Small intestine (tissue), 7 donors: ENCODE data around the gene LPCAT3. TPM values are rescaled to one million over a fixed set of nuclear protein-coding genes. Genes with fewer than 3 reads are reported as not detected.
"Not testable (repeated sequence)": the region's sequence is repeated elsewhere in the genome, so short reads cannot be mapped to it uniquely, and the experiment has no call there.

Experiments used
- DNase-seq, 2 donors: peaks; one replicate each; pipeline versions ENCODE4 v3.0.0 to v3.0.0-alpha.2; 2013
- FAIRE-seq: peaks from 2 replicates; lab custom pipeline; 2012; peaks lifted over from hg19 to GRCh38; lab: Jason Lieb, UNC
- H3K27ac ChIP-seq, 3 donors: one replicate each; pipeline ENCODE4 v1.5.1; 2013; ENCODE audit warnings: low read length in 2 of 3, mild to moderate bottlenecking in 2 of 3, control low read depth in 1 of 3, inconsistent platforms in 1 of 3, low read depth in 1 of 3, moderate library complexity in 1 of 3
- H3K27me3 ChIP-seq, 3 donors: one replicate each; pipeline ENCODE4 v1.6.1; 2013; ENCODE audit warnings: low read length in 3 of 3, inconsistent platforms in 1 of 3; ENCODE audit not compliant: control insufficient read depth in 3 of 3, insufficient read depth in 3 of 3
- H3K36me3 ChIP-seq, 3 donors: one replicate each; pipeline ENCODE4 v1.6.1; 2013; ENCODE audit warnings: low read length in 3 of 3, inconsistent platforms in 1 of 3, low read depth in 1 of 3, mild to moderate bottlenecking in 1 of 3, moderate library complexity in 1 of 3; ENCODE audit not compliant: control insufficient read depth in 3 of 3, insufficient read depth in 2 of 3
- H3K4me1 ChIP-seq, 3 donors: one replicate each; pipeline ENCODE4 v1.6.1; 2013; ENCODE audit warnings: low read length in 2 of 3, inconsistent platforms in 1 of 3, low read depth in 1 of 3, mild to moderate bottlenecking in 1 of 3, moderate library complexity in 1 of 3; ENCODE audit not compliant: control insufficient read depth in 3 of 3, insufficient read depth in 2 of 3
- H3K4me3 ChIP-seq, 3 donors: one replicate each; pipeline ENCODE4 v1.5.1; 2013; ENCODE audit warnings: low read length in 3 of 3, control low read depth in 1 of 3, inconsistent platforms in 1 of 3, low read depth in 1 of 3, mild to moderate bottlenecking in 1 of 3, moderate library complexity in 1 of 3
- H3K9me3 ChIP-seq, 2 donors: one replicate each; pipeline ENCODE4 v1.6.1; 2013; ENCODE audit warnings: low read depth in 1 of 2, low read length in 1 of 2; ENCODE audit not compliant: control insufficient read depth in 2 of 2, insufficient read depth in 1 of 2
- WGBS, 3 donors: extraction: QIAGEN DNeasy Blood & Tissue Kit; methylation state at CpG; one replicate each; pipeline ENCODE4 v1.1.7; 2013; 5-methylcytosine and 5-hydroxymethylcytosine counted together
- polyA plus RNA-seq, 4 donors: library from polyadenylated mRNA; stranded (reverse) in 3 of 4; unstranded in 1 of 4; fragments of 200-250 nt in 3 of 4; fragments of 120-200 nt in 1 of 4; gene quantifications; one replicate each; pipeline versions ENCODE4 v1.2.1 to v1.2.3, GENCODE V29; 2013
- donor health status: healthy with polysubstance abuse.
- donor health status: control.
- donor health status: control.
- donor health status: Bipolar disorder and iron deficiency.
- donor health status: healthy.

LPCAT3 gene
- polyA plus RNA-seq, 4 donors: 67.8 to 95.9 (median 77.3) TPM

GRCh38 chr12:7015555-7016370, 2.5 kb downstream of the LPCAT3 start:
- Histone ChIP-seq H3K4me1 (peaks cover 4 to 34% (median 8%) of the 10 kb centered on the region in 3 donors), H3K4me3 (peak overlapping the region in 1 of 3 donors; percentile 95), H3K36me3 (peaks cover 4 to 14% (median 8%) of the 10 kb centered on the region in 3 donors), H3K27me3 (no peaks in the 10 kb centered on the region), H3K9me3 (no peaks in the 10 kb centered on the region), H3K27ac (no peak overlapping the region)
- DNase-seq: no peak
- FAIRE-seq: no peak
- WGBS, 3 donors: 34 to 67% (median 52%) methylated on average over 6 of the region's 6 CpGs

GRCh38 chr12:7013101-7013500, 5.2 kb downstream of the LPCAT3 start:
- 87 to 93% (median 89%) methylated on average over 3 of the region's 3 CpGs for WGBS, 3 donors
- Histone ChIP-seq H3K27me3 (no peaks in the 10 kb centered on the region), H3K27ac (no peak overlapping the region), H3K36me3 (peaks cover 4 to 24% (median 10%) of the 10 kb centered on the region in 3 donors), H3K9me3 (no peaks in the 10 kb centered on the region), H3K4me1 (peaks cover 7 to 24% (median 8%) of the 10 kb centered on the region in 3 donors), H3K4me3 (no peak overlapping the region)
- DNase-seq (no peak), FAIRE-seq (no peak)

GRCh38 chr12:7012024-7012607, 6.2 kb downstream of the LPCAT3 start:
- Histone ChIP-seq H3K4me1 (peaks cover 7 to 24% (median 8%) of the 10 kb centered on the region in 3 donors), H3K36me3 (peaks cover 4 to 25% (median 10%) of the 10 kb centered on the region in 3 donors), H3K4me3 (no peak overlapping the region), H3K9me3 (no peaks in the 10 kb centered on the region), H3K27me3 (no peaks in the 10 kb centered on the region), H3K27ac (peak overlapping the region in 1 of 3 donors; percentile 34)
- DNase-seq (peak; percentile 31 to 50), FAIRE-seq (no peak)
- 30 to 76% (median 55%) methylated on average over 4 of the region's 4 CpGs for WGBS, 3 donors

- not testable (repeated sequence) for H3K27ac ChIP-seq, FAIRE-seq, H3K27me3 ChIP-seq, H3K9me3 ChIP-seq, DNase-seq, H3K4me3 ChIP-seq
- H3K4me1 ChIP-seq: peaks cover 7 to 20% (median 8%) of the 10 kb centered on the region in 3 donors
- H3K36me3 ChIP-seq: peaks cover 4 to 28% (median 10%) of the 10 kb centered on the region in 3 donors
- 73 to 84% (median 83%) methylated on average over 4 of the region's 4 CpGs for WGBS, 3 donors
Observed at GRCh38 chr12:7011398-7011797, 6.9 kb downstream of the LPCAT3 start.

- H3K4me3 ChIP-seq: no peak overlapping the region
- no peaks in the 10 kb centered on the region for H3K27me3 ChIP-seq
- H3K36me3 ChIP-seq: peaks cover 4 to 33% (median 10%) of the 10 kb centered on the region in 3 donors
- no peak overlapping the region for H3K27ac ChIP-seq
- FAIRE-seq (no peak), DNase-seq (no peak)
- H3K9me3 ChIP-seq: no peaks in the 10 kb centered on the region
- peaks cover 3 to 12% (median 8%) of the 10 kb centered on the region in 3 donors for H3K4me1 ChIP-seq
Observed at GRCh38 chr12:7009512-7009911, 8.8 kb downstream of the LPCAT3 start.

- no peaks in the 10 kb centered on the region for H3K27me3 ChIP-seq
- FAIRE-seq: no peak
- no peak overlapping the region for H3K27ac ChIP-seq
- peaks cover 3 to 12% (median 6%) of the 10 kb centered on the region in 3 donors for H3K4me1 ChIP-seq
- WGBS, 3 donors: 89 to 92% (median 90%) methylated on average over 2 of the region's 2 CpGs
- no peaks in the 10 kb centered on the region for H3K9me3 ChIP-seq
- H3K4me3 ChIP-seq: no peak overlapping the region
- no peak for DNase-seq
- peaks cover 2 to 33% (median 10%) of the 10 kb centered on the region in 3 donors for H3K36me3 ChIP-seq
Observed at GRCh38 chr12:7008864-7009263, 9.4 kb downstream of the LPCAT3 start.

GRCh38 chr12:7006639-7007038, 11.6 kb downstream of the LPCAT3 start:
- FAIRE-seq: no peak
- peaks cover 0 to 3% (median 0%) of the 10 kb centered on the region in 3 donors for H3K4me1 ChIP-seq
- peaks cover 2 to 29% (median 2%) of the 10 kb centered on the region in 3 donors for H3K36me3 ChIP-seq
- no peak overlapping the region for H3K27ac ChIP-seq
- no peak for DNase-seq
- 87 to 89% (median 88%) methylated on average over 3 of the region's 3 CpGs for WGBS, 3 donors
- no peak overlapping the region for H3K4me3 ChIP-seq
- no peaks in the 10 kb centered on the region for H3K27me3 ChIP-seq
- H3K9me3 ChIP-seq: no peaks in the 10 kb centered on the region

- Histone ChIP-seq H3K4me3 (no peak overlapping the region), H3K9me3 (no peaks in the 10 kb centered on the region), H3K4me1 (peaks cover 0 to 3% (median 0%) of the 10 kb centered on the region in 3 donors), H3K27ac (no peak overlapping the region), H3K36me3 (peaks cover 1 to 24% (median 3%) of the 10 kb centered on the region in 3 donors), H3K27me3 (no peaks in the 10 kb centered on the region)
- FAIRE-seq: no peak
- 66 to 86% (median 79%) methylated on average over 2 of the region's 2 CpGs for WGBS, 3 donors
- DNase-seq: no peak
Observed at GRCh38 chr12:7005311-7005710, 13.0 kb downstream of the LPCAT3 start.
